Measurements from ENCODE around the gene SPATA6L. TPM values are rescaled to one million over a fixed set of nuclear protein-coding genes. Genes with fewer than 3 reads are reported as not detected.

SPATA6L gene, protein sequence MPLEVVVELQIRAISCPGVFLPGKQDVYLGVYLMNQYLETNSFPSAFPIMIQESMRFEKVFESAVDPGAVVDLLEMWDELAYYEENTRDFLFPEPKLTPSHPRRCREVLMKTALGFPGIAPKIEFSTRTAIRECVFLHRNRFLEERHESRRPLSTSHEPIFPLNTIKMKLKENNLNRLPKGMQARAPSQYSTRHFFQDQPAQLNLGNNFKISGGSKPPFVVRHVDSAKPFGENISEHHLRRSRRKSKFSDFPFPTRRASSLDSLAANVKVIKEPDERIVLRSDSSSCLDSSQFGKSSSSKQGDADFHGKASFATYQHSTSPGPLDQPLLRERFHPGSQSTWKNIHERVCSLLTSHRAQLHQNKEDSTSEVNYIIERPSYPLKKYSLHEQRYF
- under 1 TPM; 0.43 to 0.83 TPM for total RNA-seq

DNA sequence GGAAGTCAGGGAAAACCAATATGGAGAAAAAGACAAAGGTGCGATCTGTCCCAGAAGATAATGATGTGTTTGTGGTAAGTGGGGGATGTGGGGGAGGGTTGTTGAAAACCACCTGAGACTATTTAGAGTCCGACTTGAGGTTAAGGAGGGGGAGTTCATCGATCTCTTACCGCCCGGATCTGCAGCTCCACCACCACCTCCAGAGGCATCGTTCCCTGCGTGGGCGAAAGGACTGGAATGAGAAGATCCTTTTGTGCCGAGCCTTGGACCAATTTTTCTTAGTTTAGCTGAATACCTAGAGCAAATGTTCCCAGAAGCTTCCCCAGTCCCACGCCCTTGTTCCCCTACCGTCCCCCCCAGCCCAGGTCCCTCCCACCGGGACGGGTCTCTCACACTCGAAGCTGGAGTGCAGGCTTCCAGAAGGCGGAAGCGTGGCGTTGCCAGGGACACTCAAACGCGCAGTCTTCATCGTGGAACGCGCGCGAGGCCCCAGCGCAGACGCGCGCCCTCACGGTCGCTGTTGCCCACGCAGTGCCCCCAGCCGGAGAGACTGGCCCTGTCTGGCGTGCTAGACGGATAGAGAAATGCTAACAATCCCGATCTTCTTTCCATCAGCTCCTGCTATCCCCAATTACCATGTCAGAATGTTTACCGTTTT lies at the start of gene SPATA6L:
Gene SPATA6L (minus strand): TSS at position 439 of the 658 bp plus-strand sequence. CDS start 230 bp downstream, at position 209.
- ChIA-PET CTCF (interaction anchor here (0.5 to 1.8 kb wide), 7 partner anchors 9 to 683 kb away, joined by 3 to 9 read pairs (median 3); no protein-coding TSS in a partner anchor), POLR2A (interaction anchor here (1.2 to 5.8 kb wide), 5 partner anchors 10 to 74 kb away, joined by 3 to 34 read pairs (median 6); partner anchors contain the start of genes AK3 and CDC37L1)
- DNase-seq, result peak; percentile 38
- Mint-ChIP-seq H3K9me3 (no peaks in the 10 kb centered on the region), H3K36me3 (ENCODE audit: low read depth) (peaks cover 6% of the 10 kb centered on the region), H3K4me1 (peaks cover 79% of the 10 kb centered on the region), H3K4me3 (peak within 1 kb of the TSS; percentile 71), H3K27me3 (peaks cover 3% of the 10 kb centered on the region), H3K27ac (no peak within 1 kb of the TSS)

DNA sequence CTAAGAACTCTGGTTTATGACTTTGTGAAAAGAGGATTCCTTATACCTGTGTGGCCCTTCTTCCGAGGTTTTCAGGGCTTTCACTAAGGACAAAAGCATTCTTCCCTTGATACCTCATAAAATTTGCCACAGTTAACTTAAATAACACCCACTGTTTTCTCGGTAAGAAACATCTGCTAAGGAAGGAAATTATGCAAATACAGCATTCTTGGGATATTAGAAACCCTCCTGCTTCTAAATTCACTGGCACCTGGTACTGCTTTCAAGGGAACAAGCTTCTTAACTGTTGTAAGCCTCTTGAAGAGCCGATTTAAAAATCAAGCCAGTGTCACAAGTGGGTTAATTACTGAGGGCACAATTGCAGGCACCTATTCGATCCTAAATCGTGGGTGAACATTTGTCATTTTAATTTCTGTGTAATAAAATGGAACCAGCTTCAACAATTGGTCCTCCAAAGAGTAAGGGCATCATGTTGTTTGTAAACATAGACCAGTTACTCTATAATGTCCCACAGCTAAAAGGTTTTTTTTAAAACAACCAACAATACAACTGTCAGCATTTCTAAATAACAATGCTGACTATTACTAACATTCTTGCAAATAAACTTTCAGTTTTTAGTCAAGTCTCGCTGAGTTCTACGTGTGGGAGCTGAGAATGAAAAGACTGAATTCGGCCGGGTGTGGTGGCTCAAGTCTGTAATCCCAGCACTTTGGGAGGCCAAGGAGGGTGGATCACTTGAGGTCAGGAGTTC lies 48.2 kb upstream of the SPATA6L start:
- Mint-ChIP-seq H3K36me3 (ENCODE audit: low read depth) (peaks cover 68% of the 10 kb centered on the region), H3K9me3 (peaks cover 4% of the 10 kb centered on the region), H3K4me3 (no peak overlapping the region), H3K27me3 (no peaks in the 10 kb centered on the region), H3K27ac (no peak overlapping the region), H3K4me1 (no peaks in the 10 kb centered on the region)
- POLR2A ChIA-PET, result no interaction called here
- DNase-seq, result no peak
- CTCF ChIA-PET, result interaction anchor here (0.7 to 1.0 kb wide), 2 partner anchors 12 to 519 kb away, joined by 3 to 6 read pairs; no protein-coding TSS in a partner anchor

DNA sequence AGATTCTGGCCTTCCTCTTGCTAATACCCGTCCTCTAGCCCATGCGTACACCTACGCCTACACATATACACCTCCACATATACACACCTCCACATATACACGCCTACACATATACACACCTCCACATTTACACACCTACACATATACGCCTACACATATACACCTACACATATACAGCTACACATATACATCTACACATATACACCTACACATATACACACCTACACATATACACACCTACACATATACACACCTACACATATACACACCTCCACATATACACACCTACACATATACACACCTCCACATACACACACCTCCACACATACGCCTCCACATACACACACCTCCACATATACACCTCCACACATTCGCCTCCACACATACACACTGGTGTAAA lies 47.6 kb upstream of the SPATA6L start:
- H3K36me3 Mint-ChIP-seq (ENCODE audit: low read depth), result peaks cover 69% of the 10 kb centered on the region
- no peaks in the 10 kb centered on the region for H3K4me1 Mint-ChIP-seq
- no peak for DNase-seq
- H3K4me3 Mint-ChIP-seq, result no peak overlapping the region
- no peaks in the 10 kb centered on the region for H3K27me3 Mint-ChIP-seq
- ChIA-PET POLR2A (no interaction called here), CTCF (no interaction called here)
- H3K27ac Mint-ChIP-seq, result no peak overlapping the region
- H3K9me3 Mint-ChIP-seq, result peaks cover 4% of the 10 kb centered on the region

DNA sequence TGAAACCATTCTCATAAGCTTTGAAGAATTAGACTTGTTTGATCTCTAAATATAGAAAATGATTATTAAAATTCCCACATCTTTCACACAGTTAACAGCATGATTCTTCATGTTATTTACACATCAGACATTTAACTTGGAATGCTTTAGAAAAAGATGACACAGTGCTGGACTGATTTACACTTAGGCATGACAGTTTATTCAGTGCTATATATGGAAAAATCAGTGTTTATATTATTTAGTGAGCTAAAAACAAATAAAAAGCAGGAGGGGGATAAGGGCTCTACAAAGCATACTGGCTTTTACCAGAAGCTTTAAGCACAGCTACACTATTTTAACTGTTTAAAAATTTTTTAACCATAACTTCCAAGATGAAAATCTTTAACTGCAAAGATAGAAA lies 43.1 kb upstream of the SPATA6L start:
- ChIA-PET POLR2A (interaction anchor here (0.9 kb wide), 1 partner anchor 31 kb away, joined by 6 read pairs; the partner anchor contains the start of gene AK3), CTCF (interaction anchor here (0.5 kb wide), 1 partner anchor 27 kb away, joined by 4 read pairs; no protein-coding TSS in a partner anchor)
- Mint-ChIP-seq H3K4me1 (peaks cover 8% of the 10 kb centered on the region), H3K27ac (no peak overlapping the region), H3K4me3 (no peak overlapping the region), H3K9me3 (peaks cover 4% of the 10 kb centered on the region), H3K36me3 (ENCODE audit: low read depth) (peaks cover 54% of the 10 kb centered on the region), H3K27me3 (no peaks in the 10 kb centered on the region)
- no peak for DNase-seq

DNA sequence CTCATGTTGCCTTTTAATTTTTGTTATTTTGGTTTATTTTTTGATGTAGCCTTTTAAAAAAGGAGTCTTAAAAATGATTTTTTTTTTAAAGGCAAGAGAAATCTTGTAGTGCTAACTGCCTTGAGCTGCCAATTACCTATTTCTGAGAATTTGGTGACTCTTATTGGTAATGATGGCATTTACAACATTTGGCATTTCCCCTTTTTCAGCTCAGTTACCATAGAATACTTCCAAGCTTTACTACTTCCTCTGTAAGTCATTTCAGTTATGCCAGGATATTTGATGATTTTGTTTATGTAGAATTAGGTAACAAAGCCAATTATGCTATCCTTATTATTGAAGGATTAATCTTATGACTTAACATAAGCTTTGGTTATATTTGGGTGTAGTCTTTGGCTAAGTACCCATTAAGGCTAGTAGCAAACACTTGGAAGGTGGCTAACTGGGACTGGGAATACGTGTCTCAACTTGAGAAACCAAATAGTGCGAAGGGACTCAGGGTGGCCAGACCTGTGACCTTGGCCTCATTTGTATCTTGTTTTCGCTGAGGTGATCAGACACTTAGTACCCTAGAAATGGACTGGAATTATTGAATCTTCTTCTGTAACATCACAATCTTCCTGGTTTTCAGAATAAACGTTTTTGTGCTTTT lies 40.8 kb upstream of the SPATA6L start:
- no peak overlapping the region for H3K27ac Mint-ChIP-seq
- DNase-seq, result no peak

DNA sequence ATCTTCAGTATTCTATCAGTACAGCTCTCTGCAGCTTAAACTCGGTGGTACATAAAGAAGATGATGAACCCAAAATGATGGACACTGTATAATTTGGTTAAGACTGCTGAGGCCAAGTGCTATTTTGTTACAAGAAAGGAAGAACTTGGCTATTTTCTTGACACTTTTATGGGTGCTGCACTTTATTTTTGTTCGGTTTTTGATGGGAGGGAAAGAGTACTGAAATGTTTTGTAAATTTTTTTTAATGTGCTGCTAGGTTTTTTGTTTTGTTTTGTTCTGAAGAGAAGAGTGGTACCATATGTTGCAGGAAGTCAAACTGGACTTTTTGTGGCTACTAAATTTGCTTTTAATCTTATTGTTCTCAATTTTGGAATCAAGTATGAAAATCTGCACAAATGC lies 39.7 kb upstream of the SPATA6L start:
- Mint-ChIP-seq H3K4me3 (no peak overlapping the region), H3K36me3 (ENCODE audit: low read depth) (peaks cover 60% of the 10 kb centered on the region), H3K27ac (no peak overlapping the region), H3K9me3 (no peaks in the 10 kb centered on the region), H3K27me3 (no peaks in the 10 kb centered on the region), H3K4me1 (peaks cover 8% of the 10 kb centered on the region)
- DNase-seq, result no peak
- POLR2A ChIA-PET, result interaction anchor here (1.0 kb wide), 1 partner anchor 45 kb away, joined by 3 read pairs; no protein-coding TSS in a partner anchor
- CTCF ChIA-PET, result no interaction called here

More for the DNA sequence above, 40.8 kb upstream of the SPATA6L start:
- Mint-ChIP-seq H3K27me3 (no peaks in the 10 kb centered on the region), H3K4me3 (no peak overlapping the region), H3K4me1 (peaks cover 8% of the 10 kb centered on the region), H3K36me3 (ENCODE audit: low read depth) (peaks cover 60% of the 10 kb centered on the region), H3K9me3 (no peaks in the 10 kb centered on the region)
- ChIA-PET CTCF (interaction anchor here (1.0 kb wide), 1 partner anchor 43 kb away, joined by 3 read pairs; no protein-coding TSS in a partner anchor), POLR2A (interaction anchor here (1.0 kb wide), 1 partner anchor 46 kb away, joined by 3 read pairs; no protein-coding TSS in a partner anchor)

DNA sequence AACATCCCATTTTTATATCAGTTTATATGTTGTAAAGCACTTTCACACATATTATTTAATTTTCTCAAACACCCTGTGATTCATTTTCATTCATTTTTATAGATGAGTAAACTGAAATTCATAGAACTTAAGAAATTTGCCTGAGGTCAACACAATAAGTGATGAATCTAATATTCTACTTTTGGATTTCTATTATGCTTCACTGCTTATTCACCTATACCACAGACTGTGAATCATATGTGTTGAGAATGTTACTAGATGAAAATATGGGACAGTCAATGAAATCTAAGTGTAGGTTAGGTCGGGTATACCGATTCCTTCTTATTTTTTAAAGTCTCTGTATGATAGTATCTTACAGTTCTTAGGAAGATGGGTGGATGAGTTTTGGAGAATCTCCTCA lies 37.8 kb upstream of the SPATA6L start:
- Mint-ChIP-seq H3K36me3 (ENCODE audit: low read depth) (peaks cover 62% of the 10 kb centered on the region), H3K9me3 (no peaks in the 10 kb centered on the region), H3K27ac (no peak overlapping the region), H3K4me3 (no peak overlapping the region), H3K4me1 (peaks cover 8% of the 10 kb centered on the region), H3K27me3 (no peaks in the 10 kb centered on the region)
- ChIA-PET POLR2A (interaction anchor here (1.4 kb wide), 1 partner anchor 89 kb away, joined by 3 read pairs; no protein-coding TSS in a partner anchor), CTCF (no interaction called here)
- DNase-seq, result no peak

DNA sequence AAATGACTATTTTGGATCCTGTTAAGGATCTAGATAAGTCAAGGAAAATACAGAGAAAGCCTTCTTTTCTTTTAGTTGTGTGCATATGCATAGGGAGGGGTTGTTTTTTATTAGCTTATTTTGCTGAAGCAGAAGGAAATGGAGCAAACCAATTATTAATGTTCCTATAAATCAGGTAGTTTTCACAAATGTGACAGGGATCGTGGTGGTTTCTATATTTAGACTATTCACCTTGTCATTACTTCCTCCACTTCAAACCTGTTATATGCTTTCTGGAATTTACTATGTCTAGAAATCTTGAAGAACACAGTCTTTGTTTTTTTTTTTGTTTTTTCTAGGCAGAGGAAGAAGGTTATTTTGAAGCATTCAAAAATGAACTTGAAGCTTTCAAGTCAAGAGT lies 35.2 kb upstream of the SPATA6L start:
- Mint-ChIP-seq H3K36me3 (ENCODE audit: low read depth) (peaks cover 56% of the 10 kb centered on the region), H3K27ac (no peak overlapping the region), H3K4me3 (no peak overlapping the region), H3K4me1 (no peaks in the 10 kb centered on the region), H3K27me3 (no peaks in the 10 kb centered on the region), H3K9me3 (no peaks in the 10 kb centered on the region)
- CTCF ChIA-PET, result no interaction called here
- DNase-seq, result no peak
- POLR2A ChIA-PET, result no interaction called here

DNA sequence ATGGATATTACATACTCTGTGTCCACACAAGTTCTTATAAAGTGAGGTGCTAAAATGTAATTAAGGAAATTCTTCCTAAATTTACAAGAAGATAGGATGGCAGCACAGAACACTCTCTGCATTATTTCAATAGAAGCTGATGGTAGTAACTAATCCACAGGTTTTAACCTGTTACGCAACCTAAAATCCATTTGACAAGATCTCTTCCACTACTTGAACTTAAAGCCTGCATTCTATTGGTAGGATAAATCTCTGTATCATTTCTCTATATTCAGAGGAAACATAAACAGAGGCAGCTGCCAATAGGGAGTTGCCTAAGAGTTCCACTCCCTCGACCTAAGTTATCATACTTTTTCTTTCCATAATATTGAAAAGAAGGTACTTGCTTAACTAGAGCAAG lies 34.7 kb upstream of the SPATA6L start:
- CTCF ChIA-PET, result no interaction called here
- Mint-ChIP-seq H3K4me3 (no peak overlapping the region), H3K4me1 (peaks cover 2% of the 10 kb centered on the region), H3K27ac (no peak overlapping the region), H3K27me3 (no peaks in the 10 kb centered on the region), H3K9me3 (no peaks in the 10 kb centered on the region), H3K36me3 (ENCODE audit: low read depth) (peaks cover 51% of the 10 kb centered on the region)
- POLR2A ChIA-PET, result no interaction called here
- DNase-seq, result no peak

DNA sequence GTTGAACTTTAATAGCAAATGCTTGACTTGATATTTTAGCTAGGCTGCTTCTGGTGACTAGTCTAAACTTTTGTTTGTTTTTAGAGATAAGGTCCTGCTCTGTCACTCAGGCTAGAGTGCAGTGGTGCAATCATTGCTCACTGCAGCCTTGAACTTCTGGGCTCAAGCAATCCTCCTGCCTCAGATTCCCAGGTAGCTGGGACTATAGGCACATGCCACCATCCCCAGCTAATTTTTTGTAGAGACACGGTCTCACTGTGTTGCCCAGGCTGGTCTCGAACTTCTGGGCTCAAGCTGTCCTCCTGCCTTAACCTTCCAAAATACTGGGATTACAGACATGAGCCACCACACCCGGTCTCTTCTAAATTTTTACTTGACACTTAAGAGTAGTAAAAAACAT lies 33.8 kb upstream of the SPATA6L start:
- ChIA-PET POLR2A (no interaction called here), CTCF (no interaction called here)
- no peak overlapping the region for H3K27ac Mint-ChIP-seq
- no peak overlapping the region for H3K4me3 Mint-ChIP-seq
- H3K27me3 Mint-ChIP-seq, result no peaks in the 10 kb centered on the region
- DNase-seq, result no peak
- peaks cover 2% of the 10 kb centered on the region for H3K4me1 Mint-ChIP-seq
- peaks cover 49% of the 10 kb centered on the region for H3K36me3 Mint-ChIP-seq (ENCODE audit: low read depth)
- no peaks in the 10 kb centered on the region for H3K9me3 Mint-ChIP-seq

DNA sequence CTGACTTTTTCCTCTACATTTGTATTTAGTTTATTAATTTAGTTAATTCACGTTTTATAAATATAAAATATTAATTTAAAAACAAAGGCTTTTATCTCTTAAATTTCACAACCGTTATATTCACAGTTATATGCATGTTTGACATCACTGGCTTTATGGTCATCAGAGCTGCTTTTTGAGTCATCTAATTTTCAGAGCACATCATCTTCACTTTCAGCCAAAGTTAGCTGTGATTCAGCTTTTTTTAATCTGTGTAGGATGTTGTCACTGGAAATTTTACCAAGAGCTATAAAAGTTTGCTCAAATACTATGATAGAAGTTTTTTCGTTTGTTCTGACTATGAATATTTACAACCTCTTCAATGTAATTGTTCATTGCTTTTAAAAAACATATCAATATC lies 25.5 kb upstream of the SPATA6L start:
- H3K4me1 Mint-ChIP-seq, result peaks cover 14% of the 10 kb centered on the region
- no peaks in the 10 kb centered on the region for H3K9me3 Mint-ChIP-seq
- no peak overlapping the region for H3K27ac Mint-ChIP-seq
- no peak for DNase-seq
- peaks cover 33% of the 10 kb centered on the region for H3K36me3 Mint-ChIP-seq (ENCODE audit: low read depth)
- ChIA-PET POLR2A (interaction anchor here (2.1 kb wide), 1 partner anchor 49 kb away, joined by 5 read pairs; the partner anchor contains the start of gene AK3), CTCF (interaction anchor here (1.3 to 1.6 kb wide), 2 partner anchors 9 to 10 kb away, joined by 3 read pairs; no protein-coding TSS in a partner anchor)
- H3K27me3 Mint-ChIP-seq, result no peaks in the 10 kb centered on the region
- no peak overlapping the region for H3K4me3 Mint-ChIP-seq

DNA sequence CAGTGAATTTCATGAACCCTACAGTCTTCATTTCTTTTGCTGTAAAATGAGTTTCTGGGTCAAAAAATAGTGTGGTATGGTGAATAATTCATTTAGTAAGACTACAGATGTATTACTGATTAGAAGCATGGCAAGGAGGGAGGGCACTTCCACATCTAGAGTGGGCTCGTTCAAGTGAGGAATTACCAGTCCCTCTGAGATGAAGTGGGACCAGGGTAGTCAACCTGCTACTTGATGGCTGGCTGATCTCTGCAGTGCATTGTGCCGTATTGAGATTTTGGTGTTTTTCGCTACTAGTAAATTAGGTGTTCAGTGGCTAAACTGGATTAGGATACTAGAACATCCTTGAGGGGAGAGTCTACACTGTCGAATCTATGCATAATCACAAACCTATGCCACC lies 23.9 kb upstream of the SPATA6L start:
- Mint-ChIP-seq H3K36me3 (ENCODE audit: low read depth) (peaks cover 41% of the 10 kb centered on the region), H3K4me3 (no peak overlapping the region), H3K27me3 (no peaks in the 10 kb centered on the region), H3K27ac (no peak overlapping the region), H3K4me1 (peaks cover 14% of the 10 kb centered on the region), H3K9me3 (no peaks in the 10 kb centered on the region)
- no peak for DNase-seq
- POLR2A ChIA-PET, result no interaction called here
- CTCF ChIA-PET, result no interaction called here
